ENCODE measurements around the gene KDM4F.

KDM4F gene

DNA sequence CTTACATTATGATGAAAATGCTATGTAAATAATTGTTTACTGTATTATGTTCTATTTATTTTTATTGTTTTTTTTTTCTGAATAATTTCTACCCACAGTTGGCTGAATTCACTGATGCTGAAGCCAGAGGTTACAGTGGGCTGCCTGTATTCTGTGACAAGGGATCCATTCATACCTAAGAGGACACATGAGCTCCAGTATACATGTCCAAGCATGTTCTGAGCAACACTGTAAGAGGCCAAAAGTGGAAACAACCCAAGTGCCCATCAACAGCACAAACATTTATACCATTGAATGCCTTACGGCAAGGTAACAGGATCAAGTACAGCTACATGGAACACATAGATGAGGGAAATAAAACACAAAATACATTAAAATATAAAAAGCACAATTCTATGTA lies 16.1 kb downstream of the KDM4F start:
- no peak for DNase-seq (ENCODE audit: low spot score)

- no peak for DNase-seq (ENCODE audit: low spot score)
Observed at GRCh38 chr11:95066716-95067038, 17.5 kb downstream of the KDM4F start, which contains the start of gene SRSF8. Gene SRSF8 (plus strand): TSS chr11:95066919. CDS start chr11:95067227, 308 bp downstream.

- DNase-seq (ENCODE audit: low spot score) = peak; percentile 18
Observed at GRCh38 chr11:95067039-95067840, 18.0 kb downstream of the KDM4F start.

- no peak for DNase-seq (ENCODE audit: low spot score)
Observed at GRCh38 chr11:95067841-95068219, 18.6 kb downstream of the KDM4F start.

DNA sequence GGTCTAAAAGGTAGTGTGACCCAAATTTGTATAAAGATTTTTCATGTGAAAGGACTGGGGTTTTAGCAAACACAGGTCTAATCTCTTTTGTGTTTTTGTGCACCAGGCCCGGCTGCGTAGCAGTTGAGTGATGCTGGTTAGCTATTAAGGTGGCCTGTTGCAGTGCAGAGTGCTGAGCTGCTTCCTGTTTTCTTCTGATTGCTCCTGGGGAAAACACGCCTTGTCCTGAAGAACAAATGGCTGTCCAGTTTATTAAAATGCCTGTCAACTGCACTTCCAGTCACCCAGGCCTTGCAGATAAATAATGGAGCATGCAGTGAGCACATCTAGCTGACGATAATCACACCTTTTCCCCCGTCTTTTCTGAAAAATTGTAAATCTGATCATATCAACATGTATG lies 19.3 kb downstream of the KDM4F start:
- DNase-seq (ENCODE audit: low spot score) = peak; percentile 27

DNA sequence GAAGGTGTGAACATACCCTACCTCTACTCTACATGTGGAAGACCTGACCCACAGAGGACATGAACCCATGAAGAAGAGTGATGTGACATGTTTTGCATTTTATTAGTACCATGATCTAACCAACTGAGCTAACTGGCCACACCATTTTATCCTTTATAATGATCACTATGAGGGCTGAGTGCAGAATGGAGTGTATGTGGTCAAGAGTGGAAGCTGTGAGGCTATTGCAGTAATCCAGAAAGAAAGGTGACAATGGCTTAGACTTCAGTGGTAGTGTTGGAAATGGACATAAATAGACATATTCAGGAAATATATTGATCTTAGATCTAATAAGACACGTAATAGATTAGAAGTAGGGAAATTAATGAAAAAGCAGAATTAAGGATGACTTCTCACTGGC lies 21.2 kb downstream of the KDM4F start:
- DNase-seq (ENCODE audit: low spot score) = no peak

DNA sequence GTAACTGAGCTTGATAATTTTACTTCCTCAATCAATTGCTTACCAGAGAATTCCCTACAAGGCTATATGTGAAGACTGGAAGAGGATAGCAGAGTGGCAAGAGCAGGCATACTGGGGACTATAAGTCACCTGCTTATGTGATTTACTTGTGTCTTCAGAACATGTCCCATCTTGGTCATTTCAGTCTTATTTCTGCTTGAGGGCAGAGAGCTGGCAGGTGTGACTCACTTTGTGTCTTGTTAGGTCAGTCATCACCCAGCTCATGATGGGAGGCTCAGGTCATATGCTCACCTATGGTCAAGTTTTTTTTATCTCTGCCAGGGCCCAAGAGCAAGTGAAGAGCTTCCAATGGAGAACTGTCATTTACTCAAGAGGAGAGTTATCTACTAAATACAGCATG lies 23.7 kb downstream of the KDM4F start:
- DNase-seq (ENCODE audit: low spot score) = no peak

DNA sequence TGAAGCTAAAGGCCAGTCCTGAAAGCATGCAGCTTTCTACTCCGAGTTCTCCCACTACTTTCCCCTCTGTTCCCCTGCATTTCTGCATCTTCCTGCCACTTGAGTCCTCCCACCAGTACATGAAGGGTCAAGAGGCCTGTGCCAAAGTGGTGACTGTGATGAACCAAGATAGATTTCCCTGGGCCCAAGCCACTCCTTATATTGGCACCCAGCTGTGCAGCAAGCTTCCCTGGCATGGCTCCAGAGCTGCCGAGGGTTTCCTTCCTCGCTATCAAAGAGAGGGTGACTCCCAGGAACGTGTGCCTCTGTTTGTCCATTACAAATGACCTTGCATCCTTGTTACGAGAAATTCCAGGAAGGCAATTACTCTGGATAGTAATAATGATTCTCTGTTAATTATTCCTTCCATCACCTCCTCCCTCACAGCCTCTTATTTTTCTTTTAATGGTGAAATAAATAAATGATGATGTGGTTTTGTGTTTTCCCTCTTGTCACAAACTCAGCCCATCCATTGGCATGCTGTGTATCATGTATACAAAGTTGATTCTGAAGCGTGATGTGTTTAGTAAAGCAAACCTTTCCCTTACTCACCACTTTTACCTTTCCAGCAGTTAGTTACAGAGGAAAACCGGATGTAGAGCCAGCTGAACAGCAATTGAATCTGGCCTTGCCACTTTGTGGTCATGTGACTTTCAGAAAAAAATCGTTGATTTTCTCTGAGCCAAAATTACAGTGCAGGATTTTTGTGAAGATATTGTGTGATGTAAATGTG lies 25.8 kb downstream of the KDM4F start:
- DNase-seq (ENCODE audit: low spot score) = no peak

DNA sequence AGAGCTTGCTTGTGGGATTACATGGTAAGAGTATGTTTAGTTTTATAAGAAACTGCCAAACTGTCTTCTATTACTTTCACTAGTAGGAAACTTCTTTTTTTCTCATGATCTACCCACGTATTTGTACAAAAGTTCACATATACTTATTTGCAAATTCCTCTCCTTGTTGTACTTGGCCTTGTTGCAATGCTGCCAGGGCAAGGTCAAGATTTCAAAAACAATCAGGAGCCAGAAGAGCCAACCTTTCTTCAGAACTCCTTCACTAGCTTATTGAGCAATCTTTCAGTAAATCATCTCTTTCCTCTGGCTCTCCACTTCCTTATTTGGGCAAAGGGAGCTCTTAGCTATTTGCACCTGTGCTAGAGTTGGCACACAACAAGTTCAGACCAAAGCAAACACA lies 27.2 kb downstream of the KDM4F start:
- DNase-seq (ENCODE audit: low spot score) = no peak

GRCh38 chr11:95076981-95077380 lies 27.8 kb downstream of the KDM4F start:
- DNase-seq (ENCODE audit: low spot score) = no peak

DNA sequence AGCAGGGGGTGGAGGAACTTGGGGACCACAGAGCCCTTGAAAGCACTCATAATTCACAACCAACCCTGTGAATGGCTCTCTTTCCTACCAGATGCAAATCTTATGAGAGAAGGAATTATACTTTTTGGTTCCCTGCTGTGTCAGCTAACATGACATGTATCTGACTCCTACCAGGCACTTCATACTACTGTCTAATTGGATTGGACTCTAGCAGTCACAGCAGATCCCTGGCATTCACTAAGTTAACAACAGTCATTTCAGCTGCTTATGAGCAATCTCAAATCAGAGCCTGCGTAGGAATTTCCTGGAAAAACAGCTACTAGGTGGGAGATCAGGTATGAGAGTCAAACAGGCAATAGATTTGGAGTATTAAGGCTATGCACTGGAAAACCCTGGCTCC lies 29.3 kb downstream of the KDM4F start:
- DNase-seq (ENCODE audit: low spot score) = no peak

- DNase-seq (ENCODE audit: low spot score) = no peak
Observed at GRCh38 chr11:95081010-95081409, 31.8 kb downstream of the KDM4F start.

- DNase-seq (ENCODE audit: low spot score) = no peak
Observed at GRCh38 chr11:95081412-95081811, 32.2 kb downstream of the KDM4F start.

GRCh38 chr11:95082576-95083001 lies 33.4 kb downstream of the KDM4F start:
- DNase-seq (ENCODE audit: low spot score) = no peak

DNA sequence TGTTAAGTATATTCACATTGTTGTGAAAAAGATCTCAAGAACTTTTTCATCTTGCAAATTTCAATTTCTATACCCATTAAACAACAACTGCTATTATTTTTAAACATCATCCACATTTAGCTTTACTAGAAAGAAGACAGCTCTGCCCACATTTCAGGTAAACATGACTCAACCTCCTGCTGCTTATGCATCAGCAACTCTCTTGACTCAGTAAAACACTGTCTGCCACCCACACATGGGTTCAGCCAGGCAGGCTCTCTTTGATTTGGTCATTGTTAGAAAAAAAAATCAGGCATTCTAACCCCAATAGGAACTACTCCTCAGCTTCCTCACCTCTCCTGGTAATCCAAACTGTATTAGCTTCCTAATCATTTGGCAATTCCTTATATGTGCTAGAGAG lies 35.3 kb downstream of the KDM4F start:
- DNase-seq (ENCODE audit: low spot score) = no peak

- DNase-seq (ENCODE audit: low spot score) = no peak
Observed at GRCh38 chr11:95085117-95085816, 36.0 kb downstream of the KDM4F start.

DNA sequence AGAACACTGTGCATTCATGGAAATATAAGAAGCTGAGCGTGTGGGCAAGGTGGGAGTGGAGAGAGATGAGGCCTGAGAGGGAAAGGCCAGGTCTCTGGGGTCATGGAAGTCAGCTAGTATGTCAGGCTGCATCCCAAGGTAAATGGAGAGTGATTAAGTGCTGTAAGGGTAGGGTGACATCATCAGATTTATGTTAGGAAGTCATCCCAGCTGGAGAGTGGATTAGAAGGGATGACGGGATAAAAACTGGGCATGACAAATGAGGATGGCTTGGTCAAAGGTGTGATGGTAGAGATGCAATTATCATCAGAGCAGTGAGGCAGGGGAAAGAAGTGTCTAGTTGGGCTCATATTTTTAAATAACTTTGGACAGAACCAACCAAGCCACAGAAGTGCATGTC lies 36.9 kb downstream of the KDM4F start:
- DNase-seq (ENCODE audit: low spot score) = no peak

- no peak for DNase-seq (ENCODE audit: low spot score)
Observed at GRCh38 chr11:95086836-95087570, 37.8 kb downstream of the KDM4F start.

GRCh38 chr11:95088946-95089619 lies 39.9 kb downstream of the KDM4F start:
- no peak for DNase-seq (ENCODE audit: low spot score)

- peak; percentile 53 for DNase-seq (ENCODE audit: low spot score)
Observed at GRCh38 chr11:95089620-95090542, 40.7 kb downstream of the KDM4F start, which contains the start of gene ENDOD1. Gene ENDOD1 (plus strand): TSS chr11:95089846. CDS start chr11:95089928, 82 bp downstream.
